Adrenal gland (tissue), 12 donors: ENCODE results near the gene E2F1. TPM values are rescaled to one million over a fixed set of nuclear protein-coding genes. Genes with fewer than 3 reads are reported as not detected.

ENCODE experiments used
- DNase-seq, 7 donors: peaks; one replicate each; pipeline ENCODE4 v3.0.0-alpha.2; 2019 to 2020
- H3K27ac ChIP-seq, 5 donors: fragments of 200-600 bp; sonication (generic) in 4 of 5; 1 replicate in 3 of 5; 2 replicates in 2 of 5; pipeline versions ENCODE4 v1.5.1 to v1.8.0; 2016 to 2020; ENCODE audit warnings: mild to moderate bottlenecking in 1 of 5
- H3K27me3 ChIP-seq: fragments of 200-600 bp; 2 replicates; pipeline ENCODE4 v1.8.0; 2021
- H3K36me3 ChIP-seq, 2 donors: fragments of 200-600 bp; replicated peaks in 1 of 2; 1 replicate in 1 of 2; 2 replicates in 1 of 2; pipeline versions ENCODE4 v1.5.1 to v1.8.0; 2018 to 2022
- H3K4me1 ChIP-seq, 2 donors: fragments of 200-600 bp; replicated peaks in 1 of 2; 1 replicate in 1 of 2; 2 replicates in 1 of 2; pipeline versions ENCODE4 v1.5.1 to v1.8.0; 2018 to 2021
- H3K4me3 ChIP-seq, 4 donors: fragments of 200-600 bp; sonication (generic) in 3 of 4; one replicate each; pipeline ENCODE4 v1.5.1; 2016 to 2018
- H3K9me3 ChIP-seq, 3 donors: fragments of 200-600 bp; sonication (generic) in 1 of 3; replicated peaks in 1 of 3; 1 replicate in 2 of 3; 2 replicates in 1 of 3; pipeline versions ENCODE4 v1.5.1 to v1.8.0; 2016 to 2021
- CTCF ChIP-seq, 6 experiments: fragments of 450-650 bp in 4 of 6; fragments of 200-600 bp in 2 of 6; sonication (generic) in 1 of 6; IDR thresholded peaks; 1 replicate in 5 of 6; 2 replicates in 1 of 6; pipeline versions ENCODE4 v1.5.1 to v1.8.0; 2016 to 2021; ENCODE audit warnings: antibody characterized with exemption in 6 of 6, mild to moderate bottlenecking in 2 of 6, moderate library complexity in 1 of 6
- POLR2A ChIP-seq, 2 donors: fragments of 450-650 bp; IDR thresholded peaks; one replicate each; pipeline ENCODE4 v1.6.1; 2017; ENCODE audit warnings: antibody characterized with exemption in 2 of 2, mild to moderate bottlenecking in 2 of 2, moderate library complexity in 1 of 2
- WGBS, 4 donors: extraction: QIAGEN DNeasy Blood & Tissue Kit in 2 of 4; methylation state at CpG; one replicate each; pipeline versions ENCODE4 v1.1.5 to v1.1.7; 2013 to 2017; 5-methylcytosine and 5-hydroxymethylcytosine counted together
- intact Hi-C, 2 donors: fragments of 100-400 bp; cut with DNase I; formaldehyde crosslinking; loops; one replicate each; pipeline versions ENCODE4 v1.14.1 to v1.15.0; 2022 to 2023
- polyA plus RNA-seq, 3 donors: library from polyadenylated mRNA; stranded (reverse); fragments of 200-250 nt in 2 of 3; fragments of 350-450 nt in 1 of 3; fragmentation: Illumina TruSeq in 1 of 3; extraction: RNeasy Lipid Tissue Mini Kit (QIAGEN cat#74804) in 1 of 3; gene quantifications; one replicate each; pipeline ENCODE4 v1.2.3, GENCODE V29; 2013 to 2014
- total RNA-seq, 9 donors: library from RNA; depleted of rRNA in 4 of 9; stranded (reverse); fragments of >200 nt in 4 of 9; fragments of 120-200 nt in 1 of 9; fragmentation: NEBNext Ultra II Directional in 1 of 9; extraction: Animal tissue kit (Norgen Biotek cat#: 25700) in 1 of 9; gene quantifications; one replicate each; pipeline versions ENCODE4 v1.1.0 to v1.2.4, GENCODE V29; 2013 to 2023
- donor health status: healthy with polysubstance abuse.
- donor health status: Bipolar disorder and iron deficiency.
- donor health status: DM: yes; HTN: yes; CAD: no.
- donor health status: DM: no; HTN: no; CAD: no.
- donor health status: DM: no; HTN: no; CAD: no.
- donor health status: DM: yes; HTN: yes; CAD: no.

Gene E2F1
- total and polyA plus RNA-seq, 12 donors = 3.0 to 15.7 (median 5.7) TPM

GRCh38 chr20:33725607-33726264 lies 39.6 kb upstream of the E2F1 start:
- TF ChIP-seq POLR2A (IDR thresholded peaks at IDR 0.05) (no peak), CTCF (IDR thresholded peaks at IDR 0.05) (no peak)
- intact Hi-C loops = no loop called here
- Histone ChIP-seq H3K27me3 (no peaks in the 10 kb centered on the region), H3K4me1 (peaks cover 0 to 4% of the 10 kb centered on the region in 2 donors), H3K9me3 (no peaks in the 10 kb centered on the region), H3K4me3 (no peak overlapping the region), H3K27ac (no peak overlapping the region), H3K36me3 (no peaks in the 10 kb centered on the region)
- DNase-seq = no peak
- 77 to 92% (median 85%) methylated on average over 6 to 7 of the region's 7 CpGs for WGBS, 4 donors

- H3K36me3 ChIP-seq = no peaks in the 10 kb centered on the region
- intact Hi-C loops = loop anchor here in 1 of 2 donors (5.0 kb wide), 1 partner anchor 42 kb away; no protein-coding TSS in a partner anchor
- no peaks in the 10 kb centered on the region for H3K9me3 ChIP-seq
- no peak overlapping the region for H3K27ac ChIP-seq
- no peak for TF ChIP-seq POLR2A (IDR thresholded peaks at IDR 0.05)
- TF ChIP-seq CTCF (IDR thresholded peaks at IDR 0.05) = no peak
- H3K4me3 ChIP-seq = no peak overlapping the region
- H3K27me3 ChIP-seq = no peaks in the 10 kb centered on the region
- 81 to 87% (median 83%) methylated on average over 14 of the region's 14 CpGs for WGBS, 4 donors
- peaks cover 3 to 8% of the 10 kb centered on the region in 2 donors for H3K4me1 ChIP-seq
- DNase-seq = no peak
Observed at GRCh38 chr20:33724439-33725094, 38.4 kb upstream of the E2F1 start.

GRCh38 chr20:33721391-33722140 lies 35.4 kb upstream of the E2F1 start:
- Histone ChIP-seq H3K4me3 (no peak overlapping the region), H3K4me1 (peaks cover 8 to 25% of the 10 kb centered on the region in 2 donors), H3K36me3 (no peaks in the 10 kb centered on the region), H3K9me3 (no peaks in the 10 kb centered on the region), H3K27ac (no peak overlapping the region), H3K27me3 (no peaks in the 10 kb centered on the region)
- TF ChIP-seq POLR2A (IDR thresholded peaks at IDR 0.05) = no peak
- TF ChIP-seq CTCF (IDR thresholded peaks at IDR 0.05) = no peak
- no peak for DNase-seq
- 76 to 79% (median 78%) methylated on average over 11 of the region's 11 CpGs for WGBS, 4 donors
- intact Hi-C loops = loop anchor here in 1 of 2 donors (5.0 kb wide), 1 partner anchor 39 kb away; no protein-coding TSS in a partner anchor
